K562 (cell line): ENCODE results near the gene ATP1A3. TPM values are rescaled to one million over a fixed set of nuclear protein-coding genes. Genes with fewer than 3 reads are reported as not detected.

Experiments used
- ATAC-seq: fragments of 200-7000 bp; cut with Tn5 transposase; 3 replicates; pipeline ENCODE4 v1.9.1; 2020; ENCODE audit warnings: moderate library complexity
- BruUV-seq: library from RNA; stranded (reverse); fragments of 400-500 nt; replicated peaks from 2 replicates; lab custom pipeline; 2021; lab: Mats Ljungman, UMichigan
- CTCF ChIA-PET: fragments of 300-600 bp; formaldehyde crosslinking; extraction: SDS; loops from one replicate; lab custom pipeline; 2021; ENCODE audit warnings: low intra/inter-chr PET ratio; lab: Yijun Ruan, JAX
- POLR2A ChIA-PET: fragments of 300-600, 350-650 bp; sonication (Branson Sonifier 250); formaldehyde crosslinking; extraction: SDS; loops from one replicate; lab custom pipeline; 2021; ENCODE audit warnings: antibody characterized with exemption, inconsistent platforms; lab: Yijun Ruan, JAX
- DNase-seq, 4 experiments: peaks; one replicate each; pipeline versions ENCODE4 v3.0.0 to v3.0.0-alpha.2; 2011 to 2018; ENCODE audit warnings: low spot score in 3 of 4, mixed read lengths in 3 of 4; ENCODE audit errors: extremely low read depth in 1 of 4
- FAIRE-seq: peaks from 2 replicates; lab custom pipeline; 2011; peaks lifted over from hg19 to GRCh38; lab: Jason Lieb, UNC
- H2AFZ ChIP-seq: 2 replicates; pipeline ENCODE4 v1.6.0; 2011; ENCODE audit warnings: low read depth, low read length, control low read depth, inconsistent platforms
- H3K27ac ChIP-seq: fragments of 200-600 bp; 3 replicates; pipeline ENCODE4 v1.8.0; 2011; ENCODE audit warnings: low read depth, mild to moderate bottlenecking, control low read depth, inconsistent platforms, low read length, moderate library complexity, mixed read lengths; ENCODE audit errors: extremely low read depth
- H3K27me3 ChIP-seq, 2 experiments: fragments of 300-600 bp in 1 of 2; 2 replicates in 1 of 2; 3 replicates in 1 of 2; pipeline versions ENCODE4 v1.6.0 to v1.8.0; 2011; ENCODE audit warnings: inconsistent platforms in 2 of 2, low read length in 2 of 2, mild to moderate bottlenecking in 1 of 2, mixed read lengths in 1 of 2, moderate library complexity in 1 of 2; ENCODE audit not compliant: control insufficient read depth in 2 of 2, insufficient read depth in 2 of 2
- H3K36me3 ChIP-seq: fragments of 300-600 bp; 3 replicates; pipeline ENCODE4 v1.8.0; 2011; ENCODE audit warnings: mild to moderate bottlenecking, low read length, inconsistent platforms; ENCODE audit not compliant: control insufficient read depth, insufficient read depth
- H3K4me1 ChIP-seq, 2 experiments: fragments of 200-600 bp in 1 of 2; replicated peaks in 1 of 2; 2 replicates in 1 of 2; 3 replicates in 1 of 2; pipeline versions ENCODE4 v1.5.1 to v1.8.0; 2011; ENCODE audit warnings: inconsistent platforms in 2 of 2, low read length in 2 of 2, mild to moderate bottlenecking in 1 of 2, mixed read lengths in 1 of 2, moderate library complexity in 1 of 2; ENCODE audit not compliant: control insufficient read depth in 2 of 2, insufficient read depth in 2 of 2
- H3K4me2 ChIP-seq: 2 replicates; pipeline ENCODE4 v1.6.1; 2011; ENCODE audit warnings: low read length, control low read depth, inconsistent platforms, mixed read lengths; ENCODE audit not compliant: insufficient read depth
- H3K4me3 ChIP-seq: fragments of 200-600 bp; sonication (generic), shearing (Covaris generic); 2 replicates; pipeline ENCODE4 v1.5.1; 2016; ENCODE audit warnings: control low read depth, inconsistent platforms
- H3K79me2 ChIP-seq: fragments of 200-600 bp; 3 replicates; pipeline ENCODE4 v1.8.0; 2011; ENCODE audit warnings: low read length, inconsistent platforms; ENCODE audit not compliant: control insufficient read depth, insufficient read depth
- H3K9ac ChIP-seq, 2 experiments: 2 replicates each; pipeline versions ENCODE4 v1.6.0 to v1.6.1; 2011; ENCODE audit warnings: low read depth in 2 of 2, low read length in 2 of 2, control low read depth in 1 of 2, inconsistent platforms in 1 of 2, mild to moderate bottlenecking in 1 of 2, mixed read lengths in 1 of 2; ENCODE audit not compliant: insufficient read depth in 1 of 2
- H3K9me1 ChIP-seq: one replicate; pipeline ENCODE4 v1.6.0; 2011; ENCODE audit warnings: inconsistent platforms, mild to moderate bottlenecking, low read length, moderate library complexity; ENCODE audit not compliant: control insufficient read depth, insufficient read depth
- H3K9me3 ChIP-seq: replicated peaks from 2 replicates; pipeline ENCODE4 v1.5.1; 2011; ENCODE audit warnings: low read depth, low read length, inconsistent platforms; ENCODE audit not compliant: control insufficient read depth, insufficient read depth
- H4K20me1 ChIP-seq: replicated peaks from 2 replicates; pipeline ENCODE4 v1.6.1; 2011; ENCODE audit warnings: low read length, inconsistent platforms, mixed read lengths; ENCODE audit not compliant: control insufficient read depth, insufficient read depth
- NCOA2 ChIP-seq, 2 experiments: fragments of 450-650 bp; IDR thresholded peaks; 2 replicates each; pipeline ENCODE4 v1.6.1; 2018; ENCODE audit warnings: mild to moderate bottlenecking in 2 of 2, moderate library complexity in 1 of 2; ENCODE audit not compliant: partially characterized antibody in 2 of 2
- SRF ChIP-seq, 2 experiments: fragments of 250-450, 450-650 bp in 1 of 2; sonication (Bioruptor Pico) in 1 of 2; sonication (generic) in 1 of 2; formaldehyde crosslinking; IDR thresholded peaks; 2 replicates each; pipeline versions ENCODE4 v1.5.0 to v1.5.1; 2020 to 2022; ENCODE audit warnings: mild to moderate bottlenecking in 1 of 2, missing genetic modification reagents in 1 of 2
- ZNF263 ChIP-seq: sonication (generic); formaldehyde crosslinking; IDR thresholded peaks from 2 replicates; pipeline ENCODE4 v1.8.0; 2022; ENCODE audit warnings: mild to moderate bottlenecking, missing genetic modification reagents, borderline replicate concordance
- ZNF695 ChIP-seq: fragments of 450-650 bp; formaldehyde crosslinking; IDR thresholded peaks from 2 replicates; pipeline ENCODE4 v1.4.0; 2020; ENCODE audit warnings: mild to moderate bottlenecking, moderate library complexity
- WGBS: fragments of 100-300 bp; shearing (Covaris generic); methylation state at CpG from one replicate; pipeline ENCODE4 v1.1.6; 2016; ENCODE audit warnings: low coverage, mixed read lengths; ENCODE audit not compliant: insufficient coverage; ENCODE audit errors: missing lambda C conversion rate; 5-methylcytosine and 5-hydroxymethylcytosine counted together
- in situ Hi-C: fragments of 300-500 bp; cut with MboI; formaldehyde crosslinking; loops from 4 replicates; pipeline ENCODE4 v1.15.0; 2018; ENCODE audit warnings: inconsistent platforms, mixed read lengths
- intact Hi-C: fragments of 100-400 bp; cut with micrococcal nuclease; formaldehyde crosslinking; loops from 2 replicates; pipeline ENCODE4 v1.14.2; 2022
- polyA plus RNA-seq, 8 experiments: library from polyadenylated mRNA; depleted of rRNA in 4 of 8; stranded (reverse) in 5 of 8; unstranded in 3 of 8; fragments of >200 nt; fragmentation: Nextera tagmentation in 2 of 8; fragmentation: Illumina TruSeq in 1 of 8; extraction: Ambion mirVana in 2 of 8; extraction: Trizol in 1 of 8; gene quantifications; 2 replicates each; pipeline versions ENCODE4 v1.2.1 to v1.2.3, GENCODE V29; 2011 to 2014; ENCODE audit warnings: inconsistent platforms in 1 of 8, missing spikeins in 1 of 8
- total RNA-seq, 7 experiments: library from RNA; depleted of rRNA in 6 of 7; stranded (reverse); fragments of >200 nt in 6 of 7; fragmentation: Illumina TruSeq in 2 of 7; extraction: Trizol in 2 of 7; gene quantifications; 2 replicates each; pipeline versions ENCODE4 v1.2.1 to v1.2.3, GENCODE V29; 2011 to 2021; ENCODE audit warnings: low replicate concordance in 1 of 7
- TF ChIP-seq, protein P1 (sequence below): fragments of 250-450 bp; sonication (Bioruptor Pico); IDR thresholded peaks from 2 replicates; pipeline ENCODE4 v1.8.0; 2021; ENCODE audit warnings: mild to moderate bottlenecking, moderate library complexity
- TF ChIP-seq, protein P2 (sequence below), 2 experiments: IDR thresholded peaks in 1 of 2; conservative IDR thresholded peaks in 1 of 2; 2 replicates each; pipeline ENCODE4 v1.6.1; 2016; ENCODE audit warnings: low read depth in 2 of 2, mild to moderate bottlenecking in 1 of 2, missing compliant biosample characterization in 1 of 2, missing genetic modification characterization in 1 of 2, moderate library complexity in 1 of 2
- TF ChIP-seq, protein P3 (sequence below), 3 experiments: IDR thresholded peaks in 2 of 3; conservative IDR thresholded peaks in 1 of 3; 2 replicates each; pipeline ENCODE4 v1.5.1; 2011 to 2012; ENCODE audit warnings: low read length in 3 of 3, mild to moderate bottlenecking in 3 of 3, control low read depth in 2 of 3, improper control_type of control experiment in 1 of 3, inconsistent platforms in 1 of 3, low read depth in 1 of 3, mixed read lengths in 1 of 3, moderate library complexity in 1 of 3; ENCODE audit not compliant: insufficient read depth in 2 of 3

ATP1A3 gene
- total and polyA plus RNA-seq, 9 of the 15 experiments (the other 6 are each of a cell fraction or from before 2014, with no cell fraction given) = 0.03 to 1.0 (median 0.17) TPM; not detected in 3

DNA sequence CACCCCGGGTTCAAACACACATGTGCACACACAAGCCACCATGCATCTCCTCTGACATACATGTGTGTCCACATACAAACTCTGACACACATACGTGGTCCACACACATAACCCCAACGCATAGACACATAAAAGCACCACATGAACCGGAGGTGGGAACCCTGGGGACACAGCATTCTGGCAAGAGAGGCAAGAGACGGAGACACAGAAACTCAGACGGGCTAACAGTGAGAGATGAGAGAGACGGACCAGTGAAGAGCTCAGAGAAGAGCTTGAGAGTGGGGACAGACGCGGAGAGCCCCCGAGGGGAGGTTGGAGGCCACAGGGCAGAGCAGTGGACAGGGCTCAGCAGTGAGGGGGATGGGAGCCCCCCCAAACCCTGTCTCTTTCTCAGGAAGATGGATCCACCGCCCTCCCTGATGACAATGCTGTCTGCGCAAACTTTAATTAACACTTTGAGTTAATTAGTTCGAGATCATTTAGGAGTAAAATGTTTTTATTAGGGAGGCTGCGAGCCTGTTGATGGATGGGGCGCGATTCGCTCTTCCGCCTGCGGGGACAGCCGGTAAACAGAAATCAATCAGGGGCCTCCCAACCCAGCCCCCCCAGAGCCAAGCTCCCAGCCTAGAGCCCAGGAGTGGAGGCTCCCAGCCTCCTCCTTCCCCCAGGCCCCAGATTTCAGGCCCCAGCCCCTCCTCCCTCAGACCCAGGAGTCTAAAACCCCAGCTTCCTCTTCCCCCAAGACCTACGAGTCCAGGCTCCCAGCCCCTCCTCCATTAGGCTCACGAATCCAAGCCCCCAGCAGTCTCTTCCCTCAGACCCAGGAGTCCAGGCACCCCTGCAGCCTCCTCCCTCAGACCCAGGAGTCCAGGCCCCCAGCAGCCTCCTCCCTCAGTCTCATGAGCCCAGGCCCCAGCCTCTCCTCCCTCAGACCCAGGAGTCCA lies 56.2 kb downstream of the ATP1A3 start:
- 34% methylated on average over 16 of the region's 22 CpGs for WGBS
- intact Hi-C loops = no loop called here
- H4K20me1 ChIP-seq = 0 out of 2 replicates have a peak, but pooled peaks cover 3% of the 10 kb centered on the region
- TF ChIP-seq, protein P1, sequence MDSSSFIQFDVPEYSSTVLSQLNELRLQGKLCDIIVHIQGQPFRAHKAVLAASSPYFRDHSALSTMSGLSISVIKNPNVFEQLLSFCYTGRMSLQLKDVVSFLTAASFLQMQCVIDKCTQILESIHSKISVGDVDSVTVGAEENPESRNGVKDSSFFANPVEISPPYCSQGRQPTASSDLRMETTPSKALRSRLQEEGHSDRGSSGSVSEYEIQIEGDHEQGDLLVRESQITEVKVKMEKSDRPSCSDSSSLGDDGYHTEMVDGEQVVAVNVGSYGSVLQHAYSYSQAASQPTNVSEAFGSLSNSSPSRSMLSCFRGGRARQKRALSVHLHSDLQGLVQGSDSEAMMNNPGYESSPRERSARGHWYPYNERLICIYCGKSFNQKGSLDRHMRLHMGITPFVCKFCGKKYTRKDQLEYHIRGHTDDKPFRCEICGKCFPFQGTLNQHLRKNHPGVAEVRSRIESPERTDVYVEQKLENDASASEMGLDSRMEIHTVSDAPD (CRISPR knock-in tag) = no peak
- TF ChIP-seq ZNF695 (CRISPR knock-in tag) = no peak
- TF ChIP-seq NCOA2 (IDR thresholded peaks at IDR 0.05; ENCODE audit: partially characterized antibody in 2 of 2) = no peak
- no peak for TF ChIP-seq SRF (CRISPR knock-in tag; IDR thresholded peaks at IDR 0.05)
- TF ChIP-seq, protein P2, sequence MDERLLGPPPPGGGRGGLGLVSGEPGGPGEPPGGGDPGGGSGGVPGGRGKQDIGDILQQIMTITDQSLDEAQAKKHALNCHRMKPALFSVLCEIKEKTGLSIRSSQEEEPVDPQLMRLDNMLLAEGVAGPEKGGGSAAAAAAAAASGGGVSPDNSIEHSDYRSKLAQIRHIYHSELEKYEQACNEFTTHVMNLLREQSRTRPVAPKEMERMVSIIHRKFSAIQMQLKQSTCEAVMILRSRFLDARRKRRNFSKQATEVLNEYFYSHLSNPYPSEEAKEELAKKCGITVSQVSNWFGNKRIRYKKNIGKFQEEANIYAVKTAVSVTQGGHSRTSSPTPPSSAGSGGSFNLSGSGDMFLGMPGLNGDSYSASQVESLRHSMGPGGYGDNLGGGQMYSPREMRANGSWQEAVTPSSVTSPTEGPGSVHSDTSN (CRISPR knock-in tag; IDR thresholded peaks at IDR 0.05; ENCODE audit: low read depth) = no peak
- TF ChIP-seq, protein P2 (tag; conservative IDR thresholded peaks at IDR 0.05; ENCODE audit: low read depth) = no peak
- no peak for TF ChIP-seq ZNF263 (CRISPR knock-in tag)
- TF ChIP-seq, protein P3, sequence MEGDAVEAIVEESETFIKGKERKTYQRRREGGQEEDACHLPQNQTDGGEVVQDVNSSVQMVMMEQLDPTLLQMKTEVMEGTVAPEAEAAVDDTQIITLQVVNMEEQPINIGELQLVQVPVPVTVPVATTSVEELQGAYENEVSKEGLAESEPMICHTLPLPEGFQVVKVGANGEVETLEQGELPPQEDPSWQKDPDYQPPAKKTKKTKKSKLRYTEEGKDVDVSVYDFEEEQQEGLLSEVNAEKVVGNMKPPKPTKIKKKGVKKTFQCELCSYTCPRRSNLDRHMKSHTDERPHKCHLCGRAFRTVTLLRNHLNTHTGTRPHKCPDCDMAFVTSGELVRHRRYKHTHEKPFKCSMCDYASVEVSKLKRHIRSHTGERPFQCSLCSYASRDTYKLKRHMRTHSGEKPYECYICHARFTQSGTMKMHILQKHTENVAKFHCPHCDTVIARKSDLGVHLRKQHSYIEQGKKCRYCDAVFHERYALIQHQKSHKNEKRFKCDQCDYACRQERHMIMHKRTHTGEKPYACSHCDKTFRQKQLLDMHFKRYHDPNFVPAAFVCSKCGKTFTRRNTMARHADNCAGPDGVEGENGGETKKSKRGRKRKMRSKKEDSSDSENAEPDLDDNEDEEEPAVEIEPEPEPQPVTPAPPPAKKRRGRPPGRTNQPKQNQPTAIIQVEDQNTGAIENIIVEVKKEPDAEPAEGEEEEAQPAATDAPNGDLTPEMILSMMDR (IDR thresholded peaks at IDR 0.05 in 2 of 3, conservative IDR thresholded peaks at IDR 0.05 in 1 of 3; ENCODE audit: insufficient read depth in 2 of 3, low read depth in 1 of 3, low read length in 3 of 3) = 0 out of 6 replicates have a peak, but pooled peaks of 2 of the 3 experiments have one; percentile 9 to 21
- TF ChIP-seq, all 486 proteins: peak for 1
- Histone ChIP-seq H3K27ac (no peak overlapping the region), H3K9me1 (no peaks in the 10 kb centered on the region), H3K79me2 (no peaks in the 10 kb centered on the region), H3K9ac (peak overlapping the region in 1 of 2 experiments; percentile 58; a peak in 2 of 4 replicates), H3K36me3 (no peaks in the 10 kb centered on the region), H3K9me3 (no peaks in the 10 kb centered on the region), H2AFZ (no peak overlapping the region), H3K4me3 (no peak overlapping the region), H3K27me3 (no peaks in the 10 kb centered on the region), H3K4me1 (peaks cover 12 to 62% of the 10 kb centered on the region in 2 experiments; a peak in 3 of 5 replicates), H3K4me2 (no peak overlapping the region)
- DNase-seq = no peak
- ATAC-seq = no peak
- FAIRE-seq = no peak
- no TSS peak for BruUV-seq
- in situ Hi-C loops = no loop called here
- POLR2A ChIA-PET = interaction anchor here (0.6 to 1.4 kb wide), 5 partner anchors 10 to 53 kb away, joined by 3 to 5 read pairs (median 3); partner anchors contain the start of gene ERFL
- CTCF ChIA-PET = no interaction called here
